Retina (tissue), 1 donor: Measurements from ENCODE around the gene ZNF407.
"Not testable (repeated sequence)": the region's sequence is repeated elsewhere in the genome, so short reads cannot be mapped to it uniquely, and the experiment has no call there.

Source experiments
- DNase-seq: peaks from one replicate; pipeline ENCODE4 v3.0.0-alpha.2; 2016

The ZNF407 gene

GRCh38 chr18:74942319-74942910 lies 344.7 kb downstream of the ZNF407 start:
- DNase-seq = no peak

- no peak for DNase-seq
Measured at GRCh38 chr18:74944676-74945075, 347.0 kb downstream of the ZNF407 start.

GRCh38 chr18:74945774-74946545 lies 348.3 kb downstream of the ZNF407 start:
- DNase-seq = no peak

GRCh38 chr18:74946646-74947375 lies 349.1 kb downstream of the ZNF407 start:
- DNase-seq = no peak

- no peak for DNase-seq
Measured at GRCh38 chr18:74947417-74947816, 349.7 kb downstream of the ZNF407 start.

- no peak for DNase-seq
Measured at GRCh38 chr18:74947875-74948274, 350.2 kb downstream of the ZNF407 start.

- DNase-seq = no peak
Measured at GRCh38 chr18:74949611-74950010, 351.9 kb downstream of the ZNF407 start.

GRCh38 chr18:74950479-74950878 lies 352.8 kb downstream of the ZNF407 start:
- no peak for DNase-seq

GRCh38 chr18:74951165-74951760 lies 353.6 kb downstream of the ZNF407 start:
- DNase-seq = no peak

- no peak for DNase-seq
Measured at GRCh38 chr18:74957588-74958224, 360.0 kb downstream of the ZNF407 start.

- no peak for DNase-seq
Measured at GRCh38 chr18:74959216-74959615, 361.5 kb downstream of the ZNF407 start.

GRCh38 chr18:74961596-74961995 lies 363.9 kb downstream of the ZNF407 start:
- DNase-seq = no peak

- peak; percentile 24 for DNase-seq
Measured at GRCh38 chr18:74963820-74964446, 366.3 kb downstream of the ZNF407 start.

- DNase-seq = no peak
Measured at GRCh38 chr18:74965682-74966081, 368.0 kb downstream of the ZNF407 start.

GRCh38 chr18:74967438-74967837 lies 369.8 kb downstream of the ZNF407 start:
- DNase-seq = no peak

- DNase-seq = no peak
Measured at GRCh38 chr18:74967979-74968378, 370.3 kb downstream of the ZNF407 start.

- DNase-seq = not testable (repeated sequence)
Measured at GRCh38 chr18:74971358-74971757, 373.7 kb downstream of the ZNF407 start.

- not testable (repeated sequence) for DNase-seq
Measured at GRCh38 chr18:74971776-74972175, 374.1 kb downstream of the ZNF407 start.

- no peak for DNase-seq
Measured at GRCh38 chr18:74972354-74972753, 374.7 kb downstream of the ZNF407 start.

- DNase-seq = no peak
Measured at GRCh38 chr18:74975001-74975400, 377.3 kb downstream of the ZNF407 start.

- DNase-seq = no peak
Measured at GRCh38 chr18:74976331-74976909, 378.8 kb downstream of the ZNF407 start.

GRCh38 chr18:74977041-74977440 lies 379.4 kb downstream of the ZNF407 start:
- DNase-seq = no peak
